HepG2 (cell line): ENCODE measurements around the gene COG5. TPM values are rescaled to one million over a fixed set of nuclear protein-coding genes. Genes with fewer than 3 reads are reported as not detected.

ENCODE experiments used
- ATAC-seq: fragments of 200-7000 bp; cut with Tn5 transposase; 3 replicates; pipeline ENCODE4 v1.9.1; 2020; ENCODE audit warnings: mild to moderate bottlenecking, moderate library complexity
- BruUV-seq: library from RNA; stranded (reverse); fragments of 400-500 nt; replicated peaks from 2 replicates; lab custom pipeline; 2021; lab: Mats Ljungman, UMichigan
- CTCF ChIA-PET: fragments of 300-600 bp; formaldehyde crosslinking; extraction: SDS; loops from one replicate; lab custom pipeline; 2021; ENCODE audit warnings: low total read pairs, inconsistent platforms, low intra/inter-chr PET ratio; lab: Yijun Ruan, JAX
- POLR2A ChIA-PET: fragments of 350-600 bp; sonication (Branson Sonifier 250); formaldehyde crosslinking; loops from one replicate; lab custom pipeline; 2020; ENCODE audit warnings: antibody characterized with exemption, inconsistent platforms; lab: Yijun Ruan, JAX
- DNase-seq: peaks from one replicate; pipeline ENCODE4 v3.0.0-alpha.2; 2015; ENCODE audit warnings: low spot score
- FAIRE-seq: peaks from 3 replicates; lab custom pipeline; 2011; peaks lifted over from hg19 to GRCh38; lab: Jason Lieb, UNC
- H2AFZ ChIP-seq: one replicate; pipeline ENCODE4 v1.6.1; 2011; ENCODE audit warnings: low read length, inconsistent platforms
- H3K27ac ChIP-seq: fragments of 300-600 bp; 3 replicates; pipeline ENCODE4 v1.8.0; 2011; ENCODE audit warnings: mixed run types, mild to moderate bottlenecking, mixed read lengths, low read length, inconsistent platforms; ENCODE audit not compliant: insufficient read depth; ENCODE audit errors: extremely low read length
- H3K27me3 ChIP-seq, 2 experiments: fragments of 200-600 bp in 1 of 2; 2 replicates in 1 of 2; 3 replicates in 1 of 2; pipeline versions ENCODE4 v1.6.0 to v1.8.0; 2011; ENCODE audit warnings: low read length in 2 of 2, mild to moderate bottlenecking in 2 of 2, moderate library complexity in 2 of 2, inconsistent platforms in 1 of 2; ENCODE audit not compliant: insufficient read depth in 2 of 2, control insufficient read depth in 1 of 2
- H3K36me3 ChIP-seq, 2 experiments: fragments of 200-600 bp in 1 of 2; replicated peaks in 1 of 2; 2 replicates in 1 of 2; 3 replicates in 1 of 2; pipeline versions ENCODE4 v1.5.1 to v1.8.0; 2011; ENCODE audit warnings: low read length in 2 of 2, inconsistent platforms in 1 of 2; ENCODE audit not compliant: insufficient read depth in 2 of 2, control insufficient read depth in 1 of 2
- H3K4me1 ChIP-seq: 2 replicates; pipeline ENCODE4 v1.5.1; 2012; ENCODE audit warnings: low read length, inconsistent platforms; ENCODE audit not compliant: insufficient read depth
- H3K4me2 ChIP-seq: 2 replicates; pipeline ENCODE4 v1.6.0; 2011; ENCODE audit warnings: low read depth, low read length, inconsistent platforms
- H3K4me3 ChIP-seq, 3 experiments: fragments of 200-600 bp in 1 of 3; sonication (generic), shearing (Covaris generic) in 1 of 3; replicated peaks in 1 of 3; 2 replicates each; pipeline ENCODE4 v1.5.1; 2011 to 2016; ENCODE audit warnings: low read length in 3 of 3, inconsistent platforms in 2 of 3, low read depth in 2 of 3, mild to moderate bottlenecking in 2 of 3, control low read depth in 1 of 3, mixed read lengths in 1 of 3; ENCODE audit not compliant: insufficient read depth in 1 of 3
- H3K79me2 ChIP-seq: one replicate; pipeline ENCODE4 v1.6.1; 2011; ENCODE audit warnings: low read length, inconsistent platforms; ENCODE audit not compliant: insufficient read depth
- H3K9ac ChIP-seq: 2 replicates; pipeline ENCODE4 v1.6.0; 2011; ENCODE audit warnings: mild to moderate bottlenecking, low read depth, low read length, inconsistent platforms; ENCODE audit not compliant: insufficient read depth
- H3K9me3 ChIP-seq: 2 replicates; pipeline ENCODE4 v1.5.1; 2012; ENCODE audit warnings: mild to moderate bottlenecking, low read length
- H4K20me1 ChIP-seq: 2 replicates; pipeline ENCODE4 v1.6.0; 2011; ENCODE audit warnings: inconsistent platforms, mild to moderate bottlenecking, low read length, moderate library complexity; ENCODE audit not compliant: insufficient read depth
- HOXA5 ChIP-seq: sonication (generic); formaldehyde crosslinking; IDR thresholded peaks from 2 replicates; pipeline ENCODE4 v1.4.0; 2020; ENCODE audit warnings: missing genetic modification reagents
- KMT2A ChIP-seq: sonication (generic); formaldehyde crosslinking; IDR thresholded peaks from 2 replicates; pipeline ENCODE4 v1.4.0; 2020; ENCODE audit warnings: missing genetic modification reagents
- SP1 ChIP-seq, 2 experiments: fragments of 450-650 bp in 1 of 2; sonication (generic) in 1 of 2; formaldehyde crosslinking in 1 of 2; IDR thresholded peaks; 2 replicates each; pipeline versions ENCODE4 v1.4.0 to v1.6.1; 2016 to 2020; ENCODE audit warnings: missing genetic modification reagents in 1 of 2
- U2AF1 ChIP-seq: fragments of 200-400 bp; formaldehyde crosslinking; optimal IDR thresholded peaks from 2 replicates; pipeline ENCODE3; 2017; ENCODE audit warnings: mild to moderate bottlenecking, low read depth, low read length
- ZNF138 ChIP-seq: sonication (generic); formaldehyde crosslinking; IDR thresholded peaks from 2 replicates; pipeline ENCODE4 v1.5.0; 2020; ENCODE audit warnings: mild to moderate bottlenecking, low read depth, missing genetic modification reagents
- ZNF224 ChIP-seq: sonication (generic); formaldehyde crosslinking; IDR thresholded peaks from 2 replicates; pipeline ENCODE4 v1.5.0; 2020; ENCODE audit warnings: mild to moderate bottlenecking, missing genetic modification reagents
- ZNF264 ChIP-seq: sonication (generic); formaldehyde crosslinking; IDR thresholded peaks from 2 replicates; pipeline ENCODE4 v1.4.0; 2020; ENCODE audit warnings: missing genetic modification reagents
- ZNF276 ChIP-seq: sonication (generic); formaldehyde crosslinking; IDR thresholded peaks from 2 replicates; pipeline ENCODE4 v1.4.0; 2020; ENCODE audit warnings: mild to moderate bottlenecking, low read depth, missing genetic modification reagents
- ZNF639 ChIP-seq: conservative IDR thresholded peaks from 2 replicates; pipeline ENCODE4 v1.6.1; 2018; ENCODE audit warnings: missing genetic modification reagents
- WGBS: methylation state at CpG from one replicate; pipeline ENCODE4 v1.1.6; 2017; ENCODE audit warnings: low lambda C conversion rate; 5-methylcytosine and 5-hydroxymethylcytosine counted together
- in situ Hi-C: cut with HindIII; loops from 2 replicates; pipeline ENCODE4 v1.10.0; 2017; ENCODE audit warnings: low pct_unique_long_range_greater_than_20kb; ENCODE audit not compliant: extremely low pct_ligation_motif_present
- intact Hi-C: fragments of 100-400 bp; cut with micrococcal nuclease; formaldehyde crosslinking; loops from one replicate; pipeline ENCODE4 v1.10.0; 2022; ENCODE audit not compliant: unreplicated experiment
- polyA plus RNA-seq, 8 experiments: library from polyadenylated mRNA; depleted of rRNA in 3 of 8; stranded (reverse) in 7 of 8; unstranded in 1 of 8; fragments of >200 nt; fragmentation: Illumina TruSeq in 4 of 8; extraction: Trizol in 4 of 8; gene quantifications; 2 replicates each; pipeline versions ENCODE4 v1.2.1 to v1.2.3, GENCODE V29; 2011 to 2016; ENCODE audit warnings: low read depth in 4 of 8, missing spikeins in 1 of 8, mixed read lengths in 1 of 8; ENCODE audit not compliant: insufficient read depth in 1 of 8
- total RNA-seq, 5 experiments: library from RNA; depleted of rRNA; stranded (reverse); fragments of >200 nt; fragmentation: Illumina TruSeq; extraction: Trizol; gene quantifications; 2 replicates each; pipeline ENCODE4 v1.2.3, GENCODE V29; 2016; ENCODE audit warnings: low read depth in 1 of 5
- TF ChIP-seq, protein P1 (sequence below): fragments of 450-650 bp; IDR thresholded peaks from 2 replicates; pipeline ENCODE4 v1.6.1; 2016
- TF ChIP-seq, protein P2 (sequence below): sonication (generic); formaldehyde crosslinking; IDR thresholded peaks from 2 replicates; pipeline ENCODE4 v1.5.0; 2020; ENCODE audit warnings: mild to moderate bottlenecking, missing genetic modification reagents, moderate library complexity

COG5 gene
- total and polyA plus RNA-seq, 2 of the 13 experiments (the other 11 are each of a cell fraction or from before 2014, with no cell fraction given): 20.4 to 31.3 TPM

GRCh38 chr7:107482571-107482970 is 81.1 kb downstream of the COG5 start:
- DNase-seq (no peak), FAIRE-seq (no peak), ATAC-seq (no peak)
- intact Hi-C loops (no loop called here), in situ Hi-C loops (no loop called here)
- Histone ChIP-seq H3K4me3 (no peak overlapping the region), H3K4me2 (no peak overlapping the region), H3K79me2 (no peaks in the 10 kb centered on the region), H3K4me1 (no peaks in the 10 kb centered on the region), H3K27ac (no peak overlapping the region), H4K20me1 (0 out of 2 replicates have a peak, but pooled peaks cover 3% of the 10 kb centered on the region), H3K36me3 (no peaks in the 10 kb centered on the region), H2AFZ (no peak overlapping the region), H3K9me3 (no peaks in the 10 kb centered on the region), H3K9ac (no peak overlapping the region), H3K27me3 (no peaks in the 10 kb centered on the region)
- ChIA-PET POLR2A (no interaction called here), CTCF (no interaction called here)
- 100% methylated on average over 1 of the region's 1 CpG for WGBS
- TF ChIP-seq SP1 (IDR thresholded peaks at IDR 0.05): no peak
- no peak for TF ChIP-seq SP1 (CRISPR knock-in tag; IDR thresholded peaks at IDR 0.05)
- no peak for TF ChIP-seq U2AF1
- TF ChIP-seq, protein P1, sequence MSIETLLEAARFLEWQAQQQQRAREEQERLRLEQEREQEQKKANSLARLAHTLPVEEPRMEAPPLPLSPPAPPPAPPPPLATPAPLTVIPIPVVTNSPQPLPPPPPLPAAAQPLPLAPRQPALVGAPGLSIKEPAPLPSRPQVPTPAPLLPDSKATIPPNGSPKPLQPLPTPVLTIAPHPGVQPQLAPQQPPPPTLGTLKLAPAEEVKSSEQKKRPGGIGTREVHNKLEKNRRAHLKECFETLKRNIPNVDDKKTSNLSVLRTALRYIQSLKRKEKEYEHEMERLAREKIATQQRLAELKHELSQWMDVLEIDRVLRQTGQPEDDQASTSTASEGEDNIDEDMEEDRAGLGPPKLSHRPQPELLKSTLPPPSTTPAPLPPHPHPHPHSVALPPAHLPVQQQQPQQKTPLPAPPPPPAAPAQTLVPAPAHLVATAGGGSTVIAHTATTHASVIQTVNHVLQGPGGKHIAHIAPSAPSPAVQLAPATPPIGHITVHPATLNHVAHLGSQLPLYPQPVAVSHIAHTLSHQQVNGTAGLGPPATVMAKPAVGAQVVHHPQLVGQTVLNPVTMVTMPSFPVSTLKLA: no peak
- BruUV-seq: no TSS peak

GRCh38 chr7:107480932-107481331 is 82.8 kb downstream of the COG5 start:
- ATAC-seq: no peak
- H3K27me3 ChIP-seq: no peaks in the 10 kb centered on the region
- no peak overlapping the region for H2AFZ ChIP-seq
- H3K36me3 ChIP-seq: no peaks in the 10 kb centered on the region
- intact Hi-C loops (no loop called here), in situ Hi-C loops (no loop called here)
- H3K9ac ChIP-seq: no peak overlapping the region
- no peak overlapping the region for H3K27ac ChIP-seq
- no peak overlapping the region for H3K4me3 ChIP-seq
- H3K9me3 ChIP-seq: no peaks in the 10 kb centered on the region
- ChIA-PET CTCF (no interaction called here), POLR2A (no interaction called here)
- no peaks in the 10 kb centered on the region for H3K4me1 ChIP-seq
- WGBS: 98% methylated on average over 3 of the region's 3 CpGs
- FAIRE-seq: no peak
- no peak overlapping the region for H3K4me2 ChIP-seq
- no peaks in the 10 kb centered on the region for H3K79me2 ChIP-seq
- BruUV-seq: no TSS peak
- 0 out of 2 replicates have a peak, but pooled peaks cover 3% of the 10 kb centered on the region for H4K20me1 ChIP-seq
- no peak for DNase-seq
- TF ChIP-seq ZNF639 (no peak), HOXA5 (no peak), ZNF276 (no peak), ZNF138 (CRISPR knock-in tag) (no peak), ZNF264 (no peak), KMT2A (CRISPR knock-in tag) (no peak), ZNF224 (CRISPR knock-in tag) (no peak)
- TF ChIP-seq, protein P2, sequence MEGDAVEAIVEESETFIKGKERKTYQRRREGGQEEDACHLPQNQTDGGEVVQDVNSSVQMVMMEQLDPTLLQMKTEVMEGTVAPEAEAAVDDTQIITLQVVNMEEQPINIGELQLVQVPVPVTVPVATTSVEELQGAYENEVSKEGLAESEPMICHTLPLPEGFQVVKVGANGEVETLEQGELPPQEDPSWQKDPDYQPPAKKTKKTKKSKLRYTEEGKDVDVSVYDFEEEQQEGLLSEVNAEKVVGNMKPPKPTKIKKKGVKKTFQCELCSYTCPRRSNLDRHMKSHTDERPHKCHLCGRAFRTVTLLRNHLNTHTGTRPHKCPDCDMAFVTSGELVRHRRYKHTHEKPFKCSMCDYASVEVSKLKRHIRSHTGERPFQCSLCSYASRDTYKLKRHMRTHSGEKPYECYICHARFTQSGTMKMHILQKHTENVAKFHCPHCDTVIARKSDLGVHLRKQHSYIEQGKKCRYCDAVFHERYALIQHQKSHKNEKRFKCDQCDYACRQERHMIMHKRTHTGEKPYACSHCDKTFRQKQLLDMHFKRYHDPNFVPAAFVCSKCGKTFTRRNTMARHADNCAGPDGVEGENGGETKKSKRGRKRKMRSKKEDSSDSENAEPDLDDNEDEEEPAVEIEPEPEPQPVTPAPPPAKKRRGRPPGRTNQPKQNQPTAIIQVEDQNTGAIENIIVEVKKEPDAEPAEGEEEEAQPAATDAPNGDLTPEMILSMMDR (CRISPR knock-in tag): no peak
